ENCODE measurements around the gene PLD3.

DNA sequence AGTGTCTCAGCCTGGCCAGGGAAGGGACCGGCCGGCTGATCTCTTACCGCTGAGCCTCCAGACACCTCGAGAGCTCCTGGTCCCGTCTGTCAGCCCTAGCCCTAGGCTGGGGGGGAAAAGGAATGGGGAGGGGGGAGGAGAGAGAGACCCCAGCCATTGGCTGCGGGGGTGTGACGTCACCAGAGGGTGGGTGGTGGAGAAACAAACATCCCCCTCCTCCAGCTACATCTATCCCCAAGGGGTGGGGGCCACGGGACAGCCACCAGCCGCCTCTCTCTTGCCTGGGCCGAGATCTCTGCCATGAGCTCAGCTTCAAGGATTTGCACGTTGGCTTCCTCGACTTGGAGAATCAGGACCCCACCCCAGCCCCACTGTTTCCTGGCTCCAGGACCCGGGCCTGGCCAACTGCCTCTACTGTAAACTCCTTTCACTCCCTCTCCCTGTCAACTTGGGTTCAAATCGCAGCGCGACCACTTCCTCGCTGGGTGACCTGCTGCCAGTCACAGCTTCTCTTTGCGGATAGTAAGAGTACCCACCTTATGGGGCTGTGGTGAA is 64.9 kb downstream of the PLD3 start, which contains the start of gene PRX:
- TF ChIP-seq EZH2phosphoT487 (IDR thresholded peaks at IDR 0.05; ENCODE audit: borderline replicate concordance, low read length) (no peak), EZH2 (IDR thresholded peaks at IDR 0.05; ENCODE audit: low read length, unreplicated experiment) (no peak)
- TF ChIP-seq, protein P1, sequence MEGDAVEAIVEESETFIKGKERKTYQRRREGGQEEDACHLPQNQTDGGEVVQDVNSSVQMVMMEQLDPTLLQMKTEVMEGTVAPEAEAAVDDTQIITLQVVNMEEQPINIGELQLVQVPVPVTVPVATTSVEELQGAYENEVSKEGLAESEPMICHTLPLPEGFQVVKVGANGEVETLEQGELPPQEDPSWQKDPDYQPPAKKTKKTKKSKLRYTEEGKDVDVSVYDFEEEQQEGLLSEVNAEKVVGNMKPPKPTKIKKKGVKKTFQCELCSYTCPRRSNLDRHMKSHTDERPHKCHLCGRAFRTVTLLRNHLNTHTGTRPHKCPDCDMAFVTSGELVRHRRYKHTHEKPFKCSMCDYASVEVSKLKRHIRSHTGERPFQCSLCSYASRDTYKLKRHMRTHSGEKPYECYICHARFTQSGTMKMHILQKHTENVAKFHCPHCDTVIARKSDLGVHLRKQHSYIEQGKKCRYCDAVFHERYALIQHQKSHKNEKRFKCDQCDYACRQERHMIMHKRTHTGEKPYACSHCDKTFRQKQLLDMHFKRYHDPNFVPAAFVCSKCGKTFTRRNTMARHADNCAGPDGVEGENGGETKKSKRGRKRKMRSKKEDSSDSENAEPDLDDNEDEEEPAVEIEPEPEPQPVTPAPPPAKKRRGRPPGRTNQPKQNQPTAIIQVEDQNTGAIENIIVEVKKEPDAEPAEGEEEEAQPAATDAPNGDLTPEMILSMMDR (conservative IDR thresholded peaks at IDR 0.05; ENCODE audit: low read depth, low read length) = no peak
